T-helper 1 cell (primary cell): ENCODE data around the gene NEU3.
A peak's percentile ranks its signal among the peaks of the same experiment; 100 is the strongest.
"Not testable (repeated sequence)": the region's sequence is repeated elsewhere in the genome, so short reads cannot be mapped to it uniquely, and the experiment has no call there.

ENCODE experiments used
- DNase-seq, 5 donors: peaks; one replicate each; pipeline ENCODE4 v3.0.0-alpha.2; 2012 to 2020

The NEU3 gene

DNA sequence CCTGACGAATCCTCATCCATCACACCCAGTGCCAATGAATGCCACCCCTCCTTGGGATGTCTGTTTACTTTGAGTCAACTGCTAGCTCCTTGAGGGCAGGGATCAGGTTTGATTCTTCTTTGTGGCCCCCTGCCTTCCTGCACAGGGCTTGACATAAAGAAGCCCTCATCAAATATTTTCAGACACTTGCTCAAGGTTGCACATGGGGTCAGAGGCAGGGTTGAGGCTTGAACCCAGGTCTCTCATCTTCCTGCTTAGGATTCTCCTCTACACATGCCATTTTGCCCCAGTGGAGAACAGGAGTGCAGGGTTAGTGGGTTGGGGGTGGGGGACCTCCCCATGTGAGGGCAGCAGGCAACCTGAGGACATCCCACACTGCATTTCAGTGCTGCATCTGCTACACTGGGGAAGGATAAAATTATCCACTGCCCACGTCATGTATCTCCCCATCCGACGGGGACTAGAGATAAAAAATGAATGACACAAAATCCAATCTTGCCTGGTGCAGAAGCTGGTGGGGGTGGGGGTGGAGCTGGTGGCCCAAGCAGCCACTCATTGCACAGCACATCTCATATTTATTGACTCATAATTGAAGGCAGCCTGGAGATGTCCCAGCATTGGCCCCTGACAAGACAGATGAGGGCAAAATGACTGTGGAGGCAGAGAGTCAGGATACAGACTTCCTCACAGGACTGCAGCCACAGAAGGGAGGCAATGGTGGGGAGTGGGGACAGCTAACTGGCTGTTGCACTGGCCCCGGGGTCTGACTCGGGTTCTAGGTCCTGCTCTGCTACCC, 41.3 kb downstream of the NEU3 start:
- DNase-seq: no peak

DNA sequence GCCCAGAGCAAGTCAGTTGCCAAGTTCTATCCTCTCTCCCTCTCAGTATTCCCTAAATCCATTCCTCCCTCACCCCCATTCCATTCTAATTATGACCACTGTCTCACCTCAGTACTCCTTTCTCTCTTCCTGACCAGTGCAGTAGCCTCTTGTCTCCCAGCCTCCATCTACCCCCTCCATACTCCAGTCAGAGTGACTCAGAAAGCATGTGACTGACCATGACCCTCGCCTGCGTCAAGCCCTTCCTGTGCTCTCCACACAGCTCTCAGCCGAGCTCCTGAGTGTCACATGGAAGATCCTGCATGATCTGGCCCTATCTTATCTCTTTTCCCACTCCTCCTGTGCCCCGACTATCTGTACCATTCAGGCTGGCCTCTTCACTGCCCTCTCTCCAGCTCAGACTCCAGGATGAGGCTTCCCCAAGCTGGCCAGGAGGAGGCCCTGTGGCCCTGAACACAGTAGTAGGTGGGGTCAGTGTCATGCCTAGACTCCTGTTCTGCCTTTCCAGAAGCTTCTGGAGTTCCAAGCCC, 42.6 kb downstream of the NEU3 start:
- no peak for DNase-seq

DNA sequence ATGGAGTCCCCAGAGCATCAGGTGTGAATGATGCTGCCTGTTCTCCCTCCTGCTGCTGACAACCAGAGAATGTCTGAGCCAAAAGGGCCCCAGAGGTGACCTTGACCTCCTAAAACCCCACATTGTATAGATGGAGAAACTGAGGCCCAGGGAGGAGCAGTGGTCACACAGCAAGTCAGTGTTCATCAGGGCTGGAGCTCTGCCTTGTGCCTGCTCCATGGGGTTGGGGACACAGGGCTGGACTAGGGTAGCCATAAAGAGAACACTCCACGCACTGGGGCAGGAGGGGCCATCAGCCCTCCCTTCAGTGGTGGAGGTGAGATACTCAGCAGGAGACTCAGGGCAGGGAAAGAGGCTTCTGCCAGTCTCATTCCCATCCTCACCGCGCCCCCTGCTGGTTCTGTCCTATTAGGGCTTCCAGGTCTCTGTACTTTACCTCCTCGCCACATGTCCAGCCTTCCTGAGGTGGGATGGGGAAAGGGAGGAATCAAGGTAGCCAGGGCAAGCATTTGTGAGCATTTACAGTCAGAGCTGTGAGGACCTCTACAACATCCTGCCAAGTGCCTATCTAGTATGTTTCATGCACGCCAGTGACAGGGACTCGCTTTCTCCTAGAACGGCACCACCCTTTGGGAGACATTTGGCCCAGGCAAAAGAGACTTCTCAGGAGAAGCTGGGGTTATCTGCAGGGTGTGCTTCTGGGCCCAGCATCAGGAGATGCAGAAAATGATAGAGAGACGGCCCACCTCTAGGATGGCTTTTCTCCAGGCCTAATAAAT, 43.2 kb downstream of the NEU3 start:
- peak in 4 of 5 donors; percentile 21 to 53 (median 32) for DNase-seq

DNA sequence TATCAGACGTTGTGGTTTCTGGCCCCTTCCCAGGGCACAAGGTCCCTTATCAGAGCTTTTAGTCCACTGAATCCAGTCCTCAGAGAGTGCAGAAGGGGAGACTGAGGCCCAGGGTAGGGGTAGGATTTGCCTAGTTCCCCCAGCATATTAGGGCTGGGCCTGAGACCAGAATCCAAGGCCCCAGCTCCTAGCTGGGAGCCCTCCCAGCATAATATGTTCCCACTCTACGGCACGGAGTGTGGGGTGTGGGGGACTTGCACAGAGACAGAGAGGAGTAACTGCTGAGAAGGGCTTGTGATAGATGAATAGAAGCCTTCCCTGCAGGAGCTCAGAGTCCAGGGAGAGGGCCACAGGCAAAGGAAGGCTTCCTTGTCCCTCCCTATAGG, 43.8 kb downstream of the NEU3 start:
- no peak for DNase-seq

DNA sequence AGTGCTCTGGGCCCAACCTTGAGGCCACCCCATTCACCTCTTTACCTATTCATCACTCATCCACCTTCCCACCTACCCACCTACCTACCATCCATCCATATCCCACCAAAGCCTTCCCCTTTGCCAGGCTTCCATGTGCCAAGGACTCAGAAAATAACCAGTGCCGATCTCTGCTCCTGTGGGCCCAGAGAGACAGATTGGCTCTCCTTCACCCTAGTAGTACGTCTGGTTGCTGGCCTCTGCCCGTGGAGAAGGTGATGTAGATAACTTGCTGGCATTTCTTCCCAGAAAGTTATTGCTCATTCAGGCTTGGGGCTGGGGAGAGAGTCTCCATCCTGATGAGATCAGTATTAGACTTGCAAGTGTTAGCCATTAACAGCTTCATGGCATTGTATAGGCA, 45.2 kb downstream of the NEU3 start:
- DNase-seq: no peak

DNA sequence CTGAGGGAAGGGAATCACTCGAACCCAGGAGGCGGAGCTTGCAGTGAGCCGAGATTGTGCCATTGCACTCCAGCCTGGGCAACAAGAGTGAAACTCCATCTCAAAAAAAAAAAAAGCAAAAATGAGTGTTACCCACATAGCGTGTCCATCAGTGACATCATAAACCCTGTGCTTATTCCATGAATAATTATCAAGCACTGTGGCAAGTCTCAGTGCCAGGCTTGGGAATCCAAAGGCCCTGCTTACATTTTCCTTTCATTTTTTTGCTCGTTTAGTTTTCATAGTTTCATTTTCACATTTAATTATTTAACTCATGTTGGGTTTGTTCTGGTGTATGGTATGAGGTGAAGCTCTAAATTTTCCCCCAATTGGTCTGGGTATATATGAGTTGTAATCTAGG, 46.5 kb downstream of the NEU3 start:
- no peak for DNase-seq

DNA sequence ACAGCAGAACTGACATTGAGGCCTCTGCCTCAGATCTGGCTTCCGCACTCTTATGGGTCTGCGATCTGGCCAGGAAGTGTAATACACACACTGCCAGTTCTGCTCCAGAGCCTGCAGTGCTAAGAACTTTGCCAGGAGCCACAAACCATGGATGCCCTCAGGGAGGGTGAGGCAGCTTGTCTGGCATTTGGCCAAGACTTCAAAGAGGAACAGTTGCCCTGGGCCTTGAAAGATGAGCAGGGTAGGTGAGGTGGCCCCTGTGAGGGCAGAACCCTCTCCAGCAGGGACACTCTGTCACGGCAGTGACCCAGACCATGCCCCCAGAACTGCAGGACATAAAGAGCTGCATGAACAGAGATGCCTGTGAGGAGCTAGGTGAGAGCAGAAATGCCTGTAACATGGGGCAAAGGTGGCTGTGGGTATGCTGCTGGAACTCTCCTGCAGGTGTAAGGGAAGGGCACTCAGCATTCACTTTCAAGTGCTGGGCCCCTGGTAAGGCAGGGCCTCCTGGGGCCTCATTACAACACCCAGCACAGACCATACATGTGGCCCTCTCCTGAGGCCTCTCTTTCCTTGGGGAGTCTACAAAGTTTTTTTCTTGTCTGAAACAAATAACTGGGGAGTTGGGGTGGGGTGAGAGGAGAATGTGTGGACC, 47.3 kb downstream of the NEU3 start:
- DNase-seq: no peak

DNA sequence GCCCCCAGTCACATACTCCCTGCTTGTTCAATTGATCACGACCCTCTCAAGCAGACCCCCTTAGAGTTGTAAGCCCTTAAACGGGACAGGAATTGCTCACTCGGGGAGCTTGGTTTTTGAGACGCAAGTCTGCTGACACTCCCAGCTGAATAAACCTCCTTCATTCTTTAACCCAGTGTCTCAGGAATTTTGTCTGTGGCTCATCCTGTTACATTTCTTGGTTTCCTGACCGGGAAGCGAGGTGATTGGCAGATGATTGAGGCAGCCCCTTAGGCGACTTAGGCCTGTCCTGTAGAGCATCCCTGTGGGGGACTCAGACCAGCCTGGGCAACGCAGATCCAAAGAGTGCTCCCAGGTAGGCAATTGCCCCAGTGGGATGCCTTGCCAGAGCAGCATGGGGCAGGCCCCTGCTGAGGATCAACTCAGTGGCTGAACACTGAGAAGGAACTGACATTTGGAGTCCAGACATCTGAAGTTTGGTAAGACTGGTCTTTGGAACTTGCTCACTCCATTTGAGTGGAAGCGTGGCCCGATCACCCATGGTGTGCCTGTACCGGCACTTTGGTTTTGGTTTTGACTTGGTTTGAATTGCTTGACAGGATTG, 51.5 kb downstream of the NEU3 start:
- DNase-seq: no peak

DNA sequence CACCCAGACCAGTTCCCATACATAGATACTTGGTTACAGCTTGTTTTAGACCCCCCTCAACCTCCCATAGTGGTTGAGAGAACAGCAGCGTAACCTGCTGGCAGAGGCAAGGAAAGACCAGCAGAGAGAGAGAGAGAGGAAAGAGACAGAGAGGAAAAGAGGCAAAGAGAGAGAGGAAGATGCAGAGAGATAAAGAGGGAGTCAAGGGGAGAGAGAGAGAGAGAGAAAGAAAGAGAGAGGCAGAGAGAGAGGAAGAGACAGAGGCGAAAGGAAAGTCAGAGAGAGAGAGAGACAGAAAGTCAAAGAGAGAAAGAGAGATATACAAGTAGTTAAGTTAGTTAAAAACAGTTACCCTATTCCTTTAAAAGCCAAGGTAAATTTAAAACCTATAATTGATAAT, 52.5 kb downstream of the NEU3 start:
- no peak for DNase-seq

DNA sequence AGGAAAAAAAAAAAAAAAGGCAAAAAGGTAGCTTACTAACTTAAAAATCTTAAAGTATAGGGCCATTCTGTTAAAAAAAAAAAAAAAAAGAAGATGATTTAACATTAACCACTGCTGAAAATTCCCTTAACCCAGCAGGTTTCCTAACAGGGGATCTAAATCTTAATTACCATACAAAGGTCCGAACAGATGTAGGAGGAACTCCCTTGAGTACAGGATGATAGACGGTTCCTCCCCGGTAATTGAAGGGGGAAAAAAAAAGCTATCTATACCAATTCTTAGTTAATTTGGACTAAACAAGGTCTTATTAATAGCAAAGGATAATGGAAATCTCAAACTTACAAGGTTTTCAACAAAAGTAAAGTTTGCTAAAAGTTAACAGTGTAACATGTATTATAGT, 53.1 kb downstream of the NEU3 start:
- DNase-seq: not testable (repeated sequence)

DNA sequence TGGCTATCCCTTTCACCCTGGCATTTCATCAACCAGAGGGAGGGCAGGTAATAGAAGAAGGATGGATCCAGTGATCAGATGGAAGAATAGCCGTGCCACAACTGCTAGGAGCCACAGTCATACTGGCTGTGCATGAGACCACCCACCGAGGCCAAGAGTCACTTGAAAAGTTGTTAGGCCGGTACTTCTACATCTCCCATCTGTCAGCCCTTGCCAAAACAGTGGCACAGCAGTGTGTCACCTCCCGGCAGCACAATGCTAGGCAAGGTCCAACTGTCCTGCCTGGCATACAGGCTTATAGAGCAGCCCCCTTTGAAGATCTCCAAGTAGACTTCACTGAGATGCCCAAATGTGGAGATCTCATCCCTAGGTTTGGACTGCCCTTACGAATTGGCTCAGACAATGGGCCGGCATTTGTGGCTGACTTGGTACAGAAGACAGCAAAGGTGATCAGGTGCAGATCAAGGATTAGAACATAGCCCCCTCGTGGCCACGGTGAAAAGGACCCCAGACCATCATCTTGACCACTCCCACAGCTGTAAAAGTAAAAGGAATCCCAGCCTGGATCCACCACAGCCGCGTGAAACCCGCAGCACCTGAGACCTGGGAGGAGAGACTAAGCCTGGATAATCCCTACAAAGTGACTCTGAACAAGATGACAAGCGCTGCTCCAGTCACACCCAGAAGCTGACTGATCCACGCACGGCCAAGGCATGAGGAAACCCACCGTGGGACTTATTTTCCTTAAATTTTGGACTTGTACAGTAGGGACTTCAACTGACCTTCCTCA, 55.8 kb downstream of the NEU3 start:
- not testable (repeated sequence) for DNase-seq

DNA sequence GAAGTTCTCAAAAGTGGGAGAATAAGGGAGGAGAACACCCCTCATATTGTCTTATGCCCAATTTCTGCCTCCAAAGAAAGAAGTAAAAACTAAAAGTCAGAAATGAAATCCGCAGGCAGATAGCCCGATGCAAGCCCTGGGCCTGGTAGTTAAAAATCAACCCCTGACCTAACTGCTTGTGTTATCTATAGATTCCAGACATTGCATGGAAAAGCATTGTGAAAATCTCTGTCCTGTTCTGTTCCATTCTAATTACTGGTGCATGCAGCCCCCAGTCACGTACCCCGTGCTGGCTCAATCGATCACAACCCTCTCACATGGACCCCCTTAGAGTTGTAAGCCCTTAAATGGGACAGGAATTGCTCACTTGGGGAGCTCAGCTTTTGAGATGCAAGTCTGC, 57.9 kb downstream of the NEU3 start:
- not testable (repeated sequence) for DNase-seq

DNA sequence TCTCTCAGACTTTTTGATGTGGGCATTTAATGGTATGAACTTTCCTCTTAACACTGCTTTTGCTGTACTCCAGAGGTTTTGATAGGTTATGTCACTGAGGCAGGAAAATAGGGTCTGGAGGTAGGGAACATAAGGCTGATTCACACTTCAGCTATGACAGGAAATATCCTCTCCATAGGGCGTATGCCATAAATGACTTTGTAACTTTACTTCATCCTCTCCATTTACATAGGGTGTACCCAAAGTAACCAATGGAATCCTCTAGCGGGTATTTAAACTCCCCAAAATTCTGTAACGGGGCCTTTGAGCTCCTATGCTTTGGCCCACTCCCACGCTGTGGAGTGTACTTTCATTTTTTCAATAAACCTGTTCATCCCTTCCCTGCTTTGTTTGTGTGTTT, 58.5 kb downstream of the NEU3 start:
- no peak for DNase-seq

DNA sequence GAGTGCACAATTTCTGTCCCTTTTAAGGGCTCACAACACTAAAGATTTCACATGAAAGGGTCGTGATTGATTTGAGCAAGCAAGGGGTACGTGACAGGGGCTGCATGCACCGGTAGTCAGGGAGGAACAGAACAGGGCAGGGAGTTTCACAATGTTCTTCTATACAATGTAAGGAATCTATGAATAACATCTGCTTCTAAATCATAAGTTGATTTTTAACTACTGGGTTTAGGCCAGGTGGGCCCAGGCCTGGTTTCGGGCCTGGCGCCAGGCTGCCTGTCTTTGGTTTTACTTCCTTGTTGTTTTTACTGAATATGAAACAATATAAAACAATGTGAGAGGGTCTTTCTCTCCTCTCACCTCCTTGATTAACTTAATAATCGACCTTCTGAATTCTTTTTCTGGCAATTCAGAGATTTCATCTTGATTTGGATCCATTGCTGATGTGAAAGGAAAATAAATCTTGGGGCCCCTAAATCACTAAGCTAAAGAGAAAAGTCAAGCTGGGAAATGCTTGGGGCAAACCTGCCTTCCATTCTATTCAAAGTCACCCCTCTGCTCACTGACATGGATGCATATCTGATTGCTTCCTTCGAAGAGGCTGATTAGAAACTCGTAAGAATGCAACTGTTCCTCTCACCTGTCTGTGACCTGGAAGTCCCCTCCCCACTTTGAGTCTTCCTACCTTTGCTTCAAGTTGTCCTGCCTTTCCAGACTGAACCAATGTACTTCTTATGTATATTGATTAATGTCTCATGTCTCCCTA, 61.0 kb downstream of the NEU3 start:
- not testable (repeated sequence) for DNase-seq

DNA sequence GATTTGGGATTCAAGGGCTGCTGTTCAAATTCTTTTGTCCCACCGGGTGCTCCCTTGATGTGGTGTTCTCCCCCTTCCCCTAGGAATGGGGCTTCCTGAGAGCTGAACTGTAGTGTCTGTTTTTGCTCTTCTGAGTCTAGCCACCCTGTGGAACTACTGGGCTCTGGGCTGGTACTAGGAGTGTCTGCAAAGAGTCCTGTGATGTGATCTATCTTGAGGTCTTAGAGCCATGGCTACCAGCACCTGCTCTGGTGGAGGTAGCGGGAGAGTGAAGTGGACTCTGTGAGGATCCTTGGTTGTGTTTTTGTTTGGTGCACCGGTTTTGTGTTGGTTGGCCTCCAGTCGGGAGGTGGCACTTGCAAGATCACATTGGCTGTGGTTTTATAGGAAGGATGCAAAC, 61.8 kb downstream of the NEU3 start:
- no peak for DNase-seq

DNA sequence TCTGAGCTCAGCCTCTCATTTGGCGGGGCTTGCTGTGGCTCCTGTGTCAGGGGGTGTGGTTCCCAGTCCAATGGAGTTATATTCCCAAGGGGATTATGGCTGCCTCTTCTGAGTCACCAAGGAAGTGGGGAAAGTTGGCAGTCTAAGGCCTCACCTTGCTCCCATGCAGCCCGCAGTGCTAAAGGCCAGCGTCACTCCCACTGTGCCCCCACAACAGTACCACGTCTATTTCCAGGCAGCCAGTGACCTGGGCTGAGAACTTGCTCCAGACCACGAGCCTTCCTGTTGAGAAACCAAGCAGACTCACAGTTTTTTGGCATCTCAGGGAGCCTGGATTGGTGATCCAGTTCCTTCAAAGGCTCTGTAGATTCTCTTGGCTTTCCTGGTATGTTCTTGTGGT, 62.3 kb downstream of the NEU3 start:
- no peak for DNase-seq

DNA sequence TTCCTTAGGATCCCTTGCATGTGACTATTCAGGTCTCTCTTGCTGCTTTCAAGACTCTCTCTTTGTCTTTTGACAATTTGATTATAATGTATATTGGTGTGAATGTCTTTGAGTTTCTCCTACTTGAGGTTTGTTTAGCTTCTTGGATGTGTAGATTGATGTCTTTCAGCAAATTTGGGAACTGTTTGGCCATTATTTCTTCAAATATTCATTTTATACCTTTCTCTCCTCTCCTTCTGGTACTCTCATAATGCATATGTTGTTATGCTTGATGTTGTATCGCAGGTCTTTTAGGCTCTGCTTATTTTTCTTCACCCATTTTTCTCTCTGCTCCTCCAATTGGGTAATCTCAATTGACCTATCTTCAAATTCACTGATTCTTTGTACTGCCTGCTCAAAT, 63.7 kb downstream of the NEU3 start:
- DNase-seq: no peak

DNA sequence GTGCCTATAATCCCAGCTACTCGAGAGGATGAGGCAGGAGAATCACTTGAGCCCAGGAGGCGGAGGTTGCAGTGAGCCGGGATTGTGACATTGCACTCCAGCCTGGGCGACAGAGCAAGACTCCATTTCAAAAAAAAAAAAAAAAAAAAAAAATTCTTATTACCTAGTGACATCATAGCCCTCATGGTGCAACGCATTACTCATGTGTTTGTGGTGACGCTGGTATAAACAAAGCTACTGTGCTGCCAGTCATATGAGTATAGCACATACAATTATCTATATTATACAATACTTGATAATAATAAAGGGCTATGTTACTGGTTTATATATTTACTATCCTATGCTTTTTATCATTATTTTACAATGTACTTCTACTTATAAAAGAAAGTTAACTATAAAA, 66.8 kb downstream of the NEU3 start:
- DNase-seq: no peak

DNA sequence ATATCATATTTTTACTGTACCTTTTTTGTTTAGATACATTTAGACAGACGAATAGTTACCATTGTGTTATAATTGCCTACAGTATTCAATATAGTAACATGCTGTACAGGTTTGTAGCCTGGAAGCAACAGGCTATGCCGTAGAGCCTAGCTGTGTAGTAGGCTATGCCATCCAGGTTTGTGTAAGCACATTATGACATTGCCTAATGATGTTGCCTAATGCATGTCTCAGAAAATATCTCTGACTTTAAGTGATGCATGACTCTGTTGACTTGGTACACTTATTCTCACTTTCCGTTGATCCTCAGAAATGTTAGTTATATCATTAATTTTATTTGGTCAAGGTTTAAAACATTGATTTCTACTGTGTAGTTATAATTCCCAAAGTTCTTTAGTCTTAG, 68.1 kb downstream of the NEU3 start:
- DNase-seq: no peak

DNA sequence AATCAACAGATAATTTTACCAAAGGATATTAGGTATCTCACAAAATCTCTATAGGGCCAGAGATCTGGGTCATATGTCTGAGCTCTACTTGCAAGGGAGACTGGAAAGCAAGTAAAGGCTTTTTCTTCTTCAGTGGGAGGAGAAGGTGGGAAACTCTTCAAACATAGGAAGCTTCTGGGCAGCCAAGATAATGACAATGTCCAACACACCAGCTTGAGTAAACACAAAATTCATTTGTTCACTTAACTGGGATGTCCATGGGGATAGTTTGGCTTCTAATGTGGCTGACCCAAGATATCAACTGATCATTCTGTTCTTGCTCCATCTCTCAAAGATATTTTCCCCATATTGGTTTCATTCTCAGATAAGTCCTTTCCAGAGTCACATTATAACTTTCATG, 70.6 kb downstream of the NEU3 start:
- no peak for DNase-seq

DNA sequence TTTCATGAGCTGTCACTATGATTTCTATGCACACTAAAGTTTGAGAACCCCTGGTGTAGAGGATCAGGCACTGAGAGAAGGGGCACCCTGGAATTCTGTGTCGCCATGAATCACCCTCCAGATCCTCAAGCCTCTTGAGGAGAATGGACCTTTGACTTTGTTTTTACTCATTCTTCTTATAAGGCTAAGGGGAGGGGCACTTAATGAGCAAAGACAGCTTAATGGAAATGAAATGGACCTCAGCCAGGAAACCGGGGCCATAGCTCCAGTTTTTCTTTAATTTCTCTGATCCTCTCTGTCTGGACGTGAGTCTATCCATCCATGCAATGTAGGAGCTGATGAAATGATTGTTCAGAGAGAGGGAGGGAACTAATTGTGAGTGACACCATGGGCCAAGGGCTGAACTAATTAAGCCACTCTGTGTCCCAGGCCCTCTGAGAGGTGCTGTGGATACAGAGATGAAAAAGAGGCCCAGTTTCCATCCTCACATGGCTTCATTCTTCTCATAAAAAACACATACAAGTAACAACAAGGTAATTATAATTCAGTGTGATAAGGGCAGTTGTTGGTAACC, 75.1 kb downstream of the NEU3 start:
- DNase-seq: no peak
